ENCODE data around the gene PDZD7.

PDZD7 gene

DNA sequence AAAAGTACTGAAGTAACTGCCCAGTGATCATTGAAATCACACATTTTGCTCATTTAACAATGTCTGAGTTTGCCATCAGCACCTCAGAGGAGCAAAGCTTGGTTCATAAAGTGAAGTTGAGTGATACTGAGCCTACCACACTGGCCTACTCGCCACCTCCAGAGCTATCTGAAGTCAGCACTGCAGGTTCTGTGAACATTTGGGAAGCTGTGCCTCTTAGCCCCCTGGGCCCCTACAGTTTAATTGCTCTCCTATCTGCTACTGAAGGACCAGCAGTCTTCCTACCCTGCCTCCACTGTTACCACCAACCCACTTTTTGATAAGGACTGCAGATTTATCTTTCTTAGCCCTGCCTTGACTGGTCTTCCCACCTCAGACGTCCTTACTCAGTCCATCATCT, 63.6 kb downstream of the PDZD7 start:
- Histone ChIP-seq H2AFZ (ENCODE audit: low read length) (no peak overlapping the region), H3K4me1 (ENCODE audit: low read length) (no peaks in the 10 kb centered on the region), H3K27me3 (replicated peaks; ENCODE audit: insufficient read depth, low read length) (0 out of 2 replicates have a peak, but pooled peaks cover 3% of the 10 kb centered on the region), H3F3A (ENCODE audit: insufficient read depth, low read length) (no peaks in the 10 kb centered on the region; the same call in 1 of the 2 replicates), H3K9ac (ENCODE audit: low read length) (no peak overlapping the region), H3K9me3 (replicated peaks; ENCODE audit: insufficient read depth, low read length) (no peaks in the 10 kb centered on the region), H3K4me2 (ENCODE audit: low read depth, low read length) (no peak overlapping the region), H3K9me2 (replicated peaks; ENCODE audit: insufficient read depth, low read length) (no peaks in the 10 kb centered on the region), H3K4me3 (ENCODE audit: low read length) (no peak overlapping the region), H3K79me2 (ENCODE audit: low read length) (no peaks in the 10 kb centered on the region), H3K36me3 (replicated peaks; ENCODE audit: insufficient read depth, low read length) (0 out of 2 replicates have a peak, but pooled peaks cover 4% of the 10 kb centered on the region), H3K27ac (ENCODE audit: low read length) (no peak overlapping the region), H4K20me1 (ENCODE audit: insufficient read depth, low read length) (no peaks in the 10 kb centered on the region)
- DNase-seq = no peak
- no peak for TF ChIP-seq EZH2 (optimal IDR thresholded peaks at IDR 0.05; ENCODE audit: low read depth, low read length)
- no peak for TF ChIP-seq EZH2phosphoT487 (IDR thresholded peaks at IDR 0.05; ENCODE audit: low read length)
- TF ChIP-seq, protein P1, sequence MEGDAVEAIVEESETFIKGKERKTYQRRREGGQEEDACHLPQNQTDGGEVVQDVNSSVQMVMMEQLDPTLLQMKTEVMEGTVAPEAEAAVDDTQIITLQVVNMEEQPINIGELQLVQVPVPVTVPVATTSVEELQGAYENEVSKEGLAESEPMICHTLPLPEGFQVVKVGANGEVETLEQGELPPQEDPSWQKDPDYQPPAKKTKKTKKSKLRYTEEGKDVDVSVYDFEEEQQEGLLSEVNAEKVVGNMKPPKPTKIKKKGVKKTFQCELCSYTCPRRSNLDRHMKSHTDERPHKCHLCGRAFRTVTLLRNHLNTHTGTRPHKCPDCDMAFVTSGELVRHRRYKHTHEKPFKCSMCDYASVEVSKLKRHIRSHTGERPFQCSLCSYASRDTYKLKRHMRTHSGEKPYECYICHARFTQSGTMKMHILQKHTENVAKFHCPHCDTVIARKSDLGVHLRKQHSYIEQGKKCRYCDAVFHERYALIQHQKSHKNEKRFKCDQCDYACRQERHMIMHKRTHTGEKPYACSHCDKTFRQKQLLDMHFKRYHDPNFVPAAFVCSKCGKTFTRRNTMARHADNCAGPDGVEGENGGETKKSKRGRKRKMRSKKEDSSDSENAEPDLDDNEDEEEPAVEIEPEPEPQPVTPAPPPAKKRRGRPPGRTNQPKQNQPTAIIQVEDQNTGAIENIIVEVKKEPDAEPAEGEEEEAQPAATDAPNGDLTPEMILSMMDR (IDR thresholded peaks at IDR 0.05; ENCODE audit: low read length) = no peak

GRCh38 chr10:100966887-100967286, 64.0 kb downstream of the PDZD7 start:
- Histone ChIP-seq H3K9me3 (replicated peaks; ENCODE audit: insufficient read depth, low read length) (no peaks in the 10 kb centered on the region), H3K4me1 (ENCODE audit: low read length) (no peaks in the 10 kb centered on the region), H3K27me3 (replicated peaks; ENCODE audit: insufficient read depth, low read length) (0 out of 2 replicates have a peak, but pooled peaks cover 3% of the 10 kb centered on the region), H3K36me3 (replicated peaks; ENCODE audit: insufficient read depth, low read length) (peaks cover 8% of the 10 kb centered on the region; the same call in 1 of the 2 replicates), H3K9ac (ENCODE audit: low read length) (no peak overlapping the region), H3K9me2 (replicated peaks; ENCODE audit: insufficient read depth, low read length) (no peaks in the 10 kb centered on the region), H3F3A (ENCODE audit: insufficient read depth, low read length) (no peaks in the 10 kb centered on the region; the same call in 1 of the 2 replicates), H3K4me2 (ENCODE audit: low read depth, low read length) (no peak overlapping the region), H3K27ac (ENCODE audit: low read length) (no peak overlapping the region), H3K4me3 (ENCODE audit: low read length) (no peak overlapping the region), H3K79me2 (ENCODE audit: low read length) (no peaks in the 10 kb centered on the region), H4K20me1 (ENCODE audit: insufficient read depth, low read length) (no peaks in the 10 kb centered on the region), H2AFZ (ENCODE audit: low read length) (no peak overlapping the region)
- no peak for TF ChIP-seq EZH2 (optimal IDR thresholded peaks at IDR 0.05; ENCODE audit: low read depth, low read length)
- no peak for TF ChIP-seq EZH2phosphoT487 (IDR thresholded peaks at IDR 0.05; ENCODE audit: low read length)
- TF ChIP-seq, protein P1 (IDR thresholded peaks at IDR 0.05; ENCODE audit: low read length) = no peak
- no peak for DNase-seq

DNA sequence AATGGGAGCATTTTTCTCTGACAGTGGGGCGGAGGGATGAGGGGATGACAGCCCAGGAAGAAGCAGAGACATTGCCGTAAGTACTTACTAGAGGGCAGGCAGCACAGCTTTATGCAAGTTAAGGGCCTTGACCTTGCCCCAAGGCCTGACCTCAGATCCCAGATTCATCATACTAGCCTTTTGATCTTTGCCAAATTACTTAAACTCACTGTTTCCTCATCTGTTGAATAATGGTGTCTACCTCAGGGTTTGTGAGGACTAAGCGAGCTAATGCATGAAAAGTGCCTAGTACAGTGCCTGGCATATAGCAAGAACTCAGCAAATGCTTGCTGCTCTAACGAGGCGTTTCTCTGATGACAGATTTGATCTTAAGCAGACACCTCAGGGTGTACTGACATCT, 65.1 kb downstream of the PDZD7 start:
- H3K9me2 ChIP-seq (replicated peaks; ENCODE audit: insufficient read depth, low read length) = no peaks in the 10 kb centered on the region
- H3F3A ChIP-seq (ENCODE audit: insufficient read depth, low read length) = no peaks in the 10 kb centered on the region
- no peaks in the 10 kb centered on the region for H4K20me1 ChIP-seq (ENCODE audit: insufficient read depth, low read length)
- H2AFZ ChIP-seq (ENCODE audit: low read length) = no peak overlapping the region
- 0 out of 2 replicates have a peak, but pooled peaks cover 3% of the 10 kb centered on the region for H3K27me3 ChIP-seq (replicated peaks; ENCODE audit: insufficient read depth, low read length)
- no peaks in the 10 kb centered on the region for H3K4me1 ChIP-seq (ENCODE audit: low read length)
- no peaks in the 10 kb centered on the region for H3K79me2 ChIP-seq (ENCODE audit: low read length)
- no peak overlapping the region for H3K9ac ChIP-seq (ENCODE audit: low read length)
- H3K4me2 ChIP-seq (ENCODE audit: low read depth, low read length) = no peak overlapping the region
- no peak overlapping the region for H3K4me3 ChIP-seq (ENCODE audit: low read length)
- no peak overlapping the region for H3K27ac ChIP-seq (ENCODE audit: low read length)
- no peak for DNase-seq
- TF ChIP-seq, protein P1 (IDR thresholded peaks at IDR 0.05; ENCODE audit: low read length) = no peak
- TF ChIP-seq EZH2phosphoT487 (IDR thresholded peaks at IDR 0.05; ENCODE audit: low read length) (no peak), EZH2 (optimal IDR thresholded peaks at IDR 0.05; ENCODE audit: low read depth, low read length) (no peak)
- peaks cover 12% of the 10 kb centered on the region; the same call in 1 of the 2 replicates for H3K36me3 ChIP-seq (replicated peaks; ENCODE audit: insufficient read depth, low read length)
- H3K9me3 ChIP-seq (replicated peaks; ENCODE audit: insufficient read depth, low read length) = no peaks in the 10 kb centered on the region
